ENCODE results near the gene CRYBA4.

Gene CRYBA4

GRCh38 chr22:26672060-26672471, 50.3 kb downstream of the CRYBA4 start:
- DNase-seq (ENCODE audit: low spot score): peak; percentile 26

DNA sequence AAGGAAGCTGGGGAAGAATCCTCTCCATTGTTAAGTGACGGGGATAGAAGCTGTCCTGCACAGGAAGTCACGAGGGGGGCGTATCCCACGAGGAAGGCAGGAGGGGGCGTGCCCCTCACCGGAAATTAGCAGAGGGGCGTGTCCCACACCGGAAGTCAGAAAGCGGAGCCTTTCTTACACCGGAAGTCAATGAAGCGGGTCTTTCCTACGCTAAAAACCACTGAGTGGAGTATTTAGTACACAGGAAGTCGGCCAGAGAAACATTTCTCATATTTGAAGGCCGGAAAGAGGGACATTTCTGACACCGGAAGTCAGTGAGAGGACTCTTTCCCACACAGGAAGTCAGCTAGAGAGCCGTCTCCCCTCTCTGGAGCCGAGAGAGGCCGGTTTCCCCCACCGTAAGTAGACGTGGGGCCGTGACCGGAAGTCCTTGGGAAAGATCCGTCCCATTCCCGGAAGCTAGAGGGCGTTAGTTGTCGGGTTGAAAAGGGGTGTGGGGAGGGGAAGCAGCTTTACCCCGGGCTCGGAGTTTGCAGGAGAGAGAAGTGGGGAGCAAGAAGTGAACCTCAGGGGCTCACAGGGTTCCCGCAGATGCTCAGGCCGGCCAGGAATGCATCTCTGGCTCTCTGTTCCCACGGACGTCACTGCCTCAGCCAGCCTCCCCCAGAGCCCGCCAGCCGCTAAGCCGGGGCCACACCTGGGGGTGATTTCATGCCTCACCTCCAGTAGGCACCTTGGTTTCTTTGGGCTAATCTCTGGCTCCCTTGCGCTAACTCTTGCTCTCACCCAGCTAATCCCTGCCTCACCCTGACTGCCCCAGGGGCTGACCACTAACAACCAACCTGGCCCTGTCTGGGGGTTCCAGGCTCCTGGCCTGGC, 51.1 kb downstream of the CRYBA4 start:
- peak; percentile 79 for DNase-seq (ENCODE audit: low spot score)
- peak; percentile 15 for TF ChIP-seq CTCF (IDR thresholded peaks at IDR 0.05; ENCODE audit: extremely low read depth, missing control alignments)

More at GRCh38 chr22:26672060-26672471, 50.3 kb downstream of the CRYBA4 start:
- no peak for TF ChIP-seq CTCF (IDR thresholded peaks at IDR 0.05; ENCODE audit: extremely low read depth, missing control alignments)

DNA sequence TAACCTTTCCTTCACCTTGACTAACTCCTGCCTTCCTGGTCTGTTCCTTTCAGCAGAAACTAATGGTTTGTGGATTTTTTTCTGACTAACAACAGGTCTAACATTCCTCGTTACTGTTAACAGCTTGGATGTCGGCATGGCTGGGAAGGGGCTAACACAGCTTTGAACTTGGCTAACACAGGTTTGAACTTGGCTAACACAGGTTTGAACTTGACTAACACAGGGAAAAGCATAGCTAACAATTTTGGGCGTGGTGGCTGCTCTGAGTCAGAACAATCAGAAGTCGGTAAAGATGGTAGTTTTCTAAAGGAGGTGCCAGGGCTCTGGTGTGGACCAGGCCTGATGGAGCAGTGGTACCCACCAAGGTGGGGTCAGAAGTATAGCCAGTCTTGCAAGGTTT, 51.7 kb downstream of the CRYBA4 start:
- DNase-seq (ENCODE audit: low spot score): no peak

GRCh38 chr22:26674211-26675190, 52.7 kb downstream of the CRYBA4 start:
- DNase-seq (ENCODE audit: low spot score): peak; percentile 31
- no peak for TF ChIP-seq CTCF (IDR thresholded peaks at IDR 0.05; ENCODE audit: extremely low read depth, missing control alignments)

More for the DNA sequence above, 51.7 kb downstream of the CRYBA4 start:
- no peak for TF ChIP-seq CTCF (IDR thresholded peaks at IDR 0.05; ENCODE audit: extremely low read depth, missing control alignments)

DNA sequence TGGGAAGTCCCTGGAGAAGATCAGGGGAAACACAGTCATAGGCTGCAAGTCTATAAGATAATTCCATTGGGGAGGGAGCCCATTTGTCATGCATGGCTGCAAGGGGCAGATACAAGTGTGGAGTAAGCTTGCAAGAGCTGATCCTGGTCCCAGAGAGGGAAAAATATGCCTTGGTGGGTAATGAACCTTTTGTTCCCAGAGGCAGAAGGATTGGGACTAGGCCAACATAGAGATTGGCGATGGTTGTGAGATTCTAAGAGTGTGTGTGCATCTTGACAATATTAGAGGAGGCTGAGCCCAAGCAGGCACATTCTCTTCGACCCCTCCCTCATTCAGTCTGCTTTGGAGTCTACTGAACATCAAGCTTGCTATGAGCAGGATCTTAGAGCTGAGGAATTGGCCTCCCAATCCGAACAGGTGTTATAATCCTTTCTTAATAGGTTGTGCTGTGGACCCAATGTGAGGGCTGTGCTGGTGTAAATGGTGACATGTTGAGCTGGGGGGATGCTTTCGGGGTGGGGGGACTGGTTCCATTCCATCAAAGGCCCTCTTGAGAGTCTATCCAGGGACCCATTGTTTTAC, 54.0 kb downstream of the CRYBA4 start:
- no peak for TF ChIP-seq CTCF (IDR thresholded peaks at IDR 0.05; ENCODE audit: extremely low read depth, missing control alignments)
- DNase-seq (ENCODE audit: low spot score): no peak

DNA sequence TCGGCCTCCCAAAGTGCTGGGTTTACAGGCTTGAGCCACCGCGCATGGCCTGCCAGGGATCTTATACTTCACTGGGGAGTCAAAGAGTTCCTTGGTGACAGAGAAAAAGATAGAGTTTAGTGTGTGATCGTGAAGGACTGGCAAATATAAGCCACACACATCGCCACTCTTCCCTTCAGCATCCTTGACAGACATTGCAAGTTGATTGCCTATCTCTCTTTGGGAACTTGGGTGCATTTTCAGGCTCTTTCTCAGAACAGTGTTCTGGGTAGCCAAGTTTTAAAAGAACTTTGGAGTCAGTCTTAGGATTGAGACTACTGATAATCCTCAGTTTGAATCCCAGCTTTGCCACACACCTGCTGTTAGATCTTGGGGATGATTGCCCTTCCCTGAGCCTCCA, 55.5 kb downstream of the CRYBA4 start:
- TF ChIP-seq CTCF (IDR thresholded peaks at IDR 0.05; ENCODE audit: extremely low read depth, missing control alignments): no peak
- DNase-seq (ENCODE audit: low spot score): no peak

Data from GM20000 (cell line).